ENCODE measurements around the gene MINAR2.

The MINAR2 gene

GRCh38 chr5:129747572-129748407 lies at the start of gene MINAR2:
Gene MINAR2 (plus strand): TSS chr5:129748094. CDS start chr5:129748191, 97 bp downstream.
- DNase-seq, result no peak

GRCh38 chr5:129698661-129699060 lies 49.2 kb upstream of the MINAR2 start:
- no peak for DNase-seq

- DNase-seq, result no peak
These were observed 31.7 kb upstream of the MINAR2 start for GRCh38 chr5:129716235-129716634.

GRCh38 chr5:129716651-129717050 lies 31.2 kb upstream of the MINAR2 start:
- no peak for DNase-seq

- no peak for DNase-seq
These were observed 30.1 kb upstream of the MINAR2 start for GRCh38 chr5:129717751-129718310.

- no peak for DNase-seq
These were observed 29.3 kb upstream of the MINAR2 start for GRCh38 chr5:129718471-129719090.

GRCh38 chr5:129724222-129724621 lies 23.7 kb upstream of the MINAR2 start:
- DNase-seq, result no peak

- no peak for DNase-seq
These were observed 23.2 kb upstream of the MINAR2 start for GRCh38 chr5:129724647-129725046.

- DNase-seq, result no peak
These were observed 8.1 kb upstream of the MINAR2 start for GRCh38 chr5:129739773-129740172.

GRCh38 chr5:129743541-129744187 lies 4.2 kb upstream of the MINAR2 start:
- DNase-seq, result no peak

GRCh38 chr5:129745997-129746396 lies 1.9 kb upstream of the MINAR2 start:
- no peak for DNase-seq

GRCh38 chr5:129746876-129747275 lies 1.0 kb upstream of the MINAR2 start:
- DNase-seq, result no peak

- DNase-seq, result no peak
These were observed 1.3 kb downstream of the MINAR2 start for GRCh38 chr5:129748913-129749880.

GRCh38 chr5:129760636-129761325 lies 12.9 kb downstream of the MINAR2 start:
- DNase-seq, result no peak

- DNase-seq, result no peak
These were observed 15.8 kb downstream of the MINAR2 start for GRCh38 chr5:129763651-129764050.

GRCh38 chr5:129766798-129767197 lies 18.9 kb downstream of the MINAR2 start:
- no peak for DNase-seq

GRCh38 chr5:129767927-129768380 lies 20.1 kb downstream of the MINAR2 start:
- peak; percentile 87 for DNase-seq

GRCh38 chr5:129768735-129769134 lies 20.8 kb downstream of the MINAR2 start:
- DNase-seq, result no peak

GRCh38 chr5:129770024-129770820 lies 22.3 kb downstream of the MINAR2 start:
- no peak for DNase-seq

- DNase-seq, result peak; percentile 61
These were observed 23.4 kb downstream of the MINAR2 start for GRCh38 chr5:129771058-129771838.
